DND-41 (cell line): ENCODE data around the gene PRCC.

ENCODE experiments used
- ATAC-seq: fragments of 200-7000 bp; cut with Tn5 transposase; 3 replicates; pipeline ENCODE4 v1.9.1; 2021; ENCODE audit warnings: low read depth; ENCODE audit not compliant: insufficient read depth
- DNase-seq: peaks from one replicate; pipeline ENCODE4 v3.0.0-alpha.2; 2020
- H2AFZ ChIP-seq: 2 replicates; pipeline ENCODE4 v1.6.0; 2012; ENCODE audit warnings: low read depth, low read length
- H3K27ac ChIP-seq: 2 replicates; pipeline ENCODE4 v1.5.1; 2012; ENCODE audit warnings: low read length, inconsistent platforms
- H3K27me3 ChIP-seq: fragments of 200-600 bp; sonication (generic); 2 replicates; pipeline ENCODE4 v1.6.0; 2012; ENCODE audit warnings: low read length, mild to moderate bottlenecking, inconsistent platforms; ENCODE audit not compliant: insufficient read depth, poor library complexity
- H3K36me3 ChIP-seq: 2 replicates; pipeline ENCODE4 v1.5.1; 2012; ENCODE audit warnings: low read length, inconsistent platforms; ENCODE audit not compliant: insufficient read depth
- H3K4me1 ChIP-seq: 2 replicates; pipeline ENCODE4 v1.5.1; 2012; ENCODE audit warnings: mild to moderate bottlenecking, low read length; ENCODE audit not compliant: insufficient read depth
- H3K4me2 ChIP-seq: 2 replicates; pipeline ENCODE4 v1.6.0; 2012; ENCODE audit warnings: mild to moderate bottlenecking, moderate library complexity, low read length, inconsistent platforms; ENCODE audit not compliant: insufficient read depth
- H3K4me3 ChIP-seq, 2 experiments: fragments of 200-600 bp in 1 of 2; shearing (Covaris generic) in 1 of 2; 2 replicates each; pipeline ENCODE4 v1.5.1; 2012 to 2016; ENCODE audit warnings: inconsistent platforms in 2 of 2, low read length in 2 of 2, mild to moderate bottlenecking in 2 of 2, low read depth in 1 of 2, moderate library complexity in 1 of 2
- H3K79me2 ChIP-seq: 2 replicates; pipeline ENCODE4 v1.6.0; 2012; ENCODE audit warnings: low read length, inconsistent platforms; ENCODE audit not compliant: insufficient read depth
- H3K9ac ChIP-seq: 2 replicates; pipeline ENCODE4 v1.6.0; 2012; ENCODE audit warnings: low read depth, mild to moderate bottlenecking, inconsistent platforms, low read length, moderate library complexity
- H3K9me3 ChIP-seq: 2 replicates; pipeline ENCODE4 v1.5.1; 2012; ENCODE audit warnings: low read length, moderate library complexity, mild to moderate bottlenecking, inconsistent platforms; ENCODE audit not compliant: insufficient read depth, severe bottlenecking
- H4K20me1 ChIP-seq: 2 replicates; pipeline ENCODE4 v1.6.0; 2012; ENCODE audit warnings: low read length; ENCODE audit not compliant: insufficient read depth
- CTCF ChIP-seq: IDR thresholded peaks from 2 replicates; pipeline ENCODE4 v1.5.1; 2012; ENCODE audit warnings: borderline replicate concordance, low read length, moderate library complexity, mild to moderate bottlenecking; ENCODE audit not compliant: poor library complexity, severe bottlenecking; ENCODE audit errors: extremely low read depth
- EZH2 ChIP-seq: IDR thresholded peaks from 3 replicates; pipeline ENCODE4 v1.6.1; 2012; ENCODE audit warnings: borderline replicate concordance, low read depth, mild to moderate bottlenecking, moderate library complexity, low read length, inconsistent platforms; ENCODE audit not compliant: severe bottlenecking

Gene PRCC

DNA sequence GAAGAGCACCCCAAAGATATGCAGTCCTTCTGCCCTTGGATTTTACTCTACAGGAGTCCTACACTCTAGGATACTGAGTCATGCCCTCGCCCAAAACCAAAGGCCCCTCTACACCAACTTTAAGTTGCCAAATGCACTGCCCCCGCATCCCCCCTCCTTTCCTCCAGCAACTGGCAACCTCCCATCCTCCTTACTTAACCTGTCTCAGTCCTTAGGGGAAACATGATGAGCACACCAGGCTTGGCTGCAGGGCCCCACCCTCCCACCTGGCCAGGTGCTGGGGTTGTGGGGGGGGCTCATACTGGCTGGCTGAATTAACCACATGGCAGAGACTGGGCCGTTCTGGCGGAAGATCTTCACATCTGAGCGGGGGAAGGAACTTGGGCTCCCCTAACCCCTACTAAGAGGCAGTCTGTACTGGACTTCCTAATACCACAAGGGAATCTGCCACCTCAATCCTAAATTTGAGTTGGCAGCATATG is 17.1 kb upstream of the PRCC start:
- peaks cover 49% of the 10 kb centered on the region for H4K20me1 ChIP-seq
- H2AFZ ChIP-seq = 0 out of 2 replicates have a peak overlapping the region, but pooled peaks have one; percentile 22
- H3K36me3 ChIP-seq = peaks cover 41% of the 10 kb centered on the region
- H3K4me3 ChIP-seq = peak overlapping the region; percentile 89 to 90
- H3K9me3 ChIP-seq = no peaks in the 10 kb centered on the region
- TF ChIP-seq EZH2 = no peak
- TF ChIP-seq CTCF = no peak
- H3K27ac ChIP-seq = peak overlapping the region; percentile 93
- peaks cover 63% of the 10 kb centered on the region for H3K4me1 ChIP-seq
- H3K9ac ChIP-seq = peak overlapping the region; percentile 97
- peak; percentile 50 for DNase-seq
- no peaks in the 10 kb centered on the region for H3K27me3 ChIP-seq
- H3K79me2 ChIP-seq = peaks cover 88% of the 10 kb centered on the region
- ATAC-seq = 0 out of 3 replicates have a peak, but pooled peaks have one; percentile 4
- H3K4me2 ChIP-seq = peak overlapping the region; percentile 92

DNA sequence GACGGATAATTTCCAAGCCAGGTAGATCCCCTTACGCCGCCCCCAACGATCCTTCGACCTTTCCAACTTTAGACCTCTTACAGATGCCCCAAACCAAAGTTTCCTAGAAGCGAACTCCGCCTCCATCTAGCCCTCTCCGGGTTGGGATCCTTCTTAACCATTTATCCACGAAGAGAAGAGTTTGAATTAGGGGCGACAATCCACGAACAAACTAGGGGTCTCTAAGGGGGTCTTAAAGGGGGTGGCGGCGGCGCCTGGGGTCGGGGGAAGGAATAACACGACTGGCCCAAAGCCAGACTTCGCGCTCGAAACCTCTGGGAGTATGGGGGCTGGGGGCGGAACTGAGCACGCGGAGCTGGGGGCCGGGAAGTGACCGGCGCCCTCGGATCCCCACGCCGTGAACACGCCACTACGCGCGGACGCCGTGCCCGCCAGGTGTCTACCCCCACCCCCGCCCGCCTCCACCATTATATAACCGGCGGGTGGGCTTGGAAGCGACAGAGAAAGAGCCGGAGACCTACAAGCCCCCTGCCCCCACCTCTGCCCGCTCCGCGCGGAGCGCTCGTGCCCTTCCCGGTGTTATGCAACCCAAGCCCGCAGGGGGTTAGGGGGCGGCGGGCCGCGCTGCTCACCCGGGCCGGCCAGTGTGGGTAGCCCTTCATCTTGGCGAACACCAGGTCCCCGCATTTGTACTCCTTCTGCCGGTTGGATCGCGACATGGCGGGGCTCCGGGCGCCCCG is 16.5 kb upstream of the PRCC start:
- H3K9ac ChIP-seq = peak overlapping the region; percentile 97
- peak overlapping the region; percentile 89 to 90 for H3K4me3 ChIP-seq
- peak overlapping the region; percentile 92 for H3K4me2 ChIP-seq
- peak; percentile 53 for DNase-seq
- H3K4me1 ChIP-seq = peaks cover 58% of the 10 kb centered on the region
- peak overlapping the region; percentile 93 for H3K27ac ChIP-seq
- peak overlapping the region; percentile 65 for H2AFZ ChIP-seq
- peaks cover 34% of the 10 kb centered on the region for H3K36me3 ChIP-seq
- no peak for TF ChIP-seq CTCF
- no peak for TF ChIP-seq EZH2
- H3K79me2 ChIP-seq = peaks cover 87% of the 10 kb centered on the region
- H3K9me3 ChIP-seq = no peaks in the 10 kb centered on the region
- peaks cover 43% of the 10 kb centered on the region for H4K20me1 ChIP-seq
- ATAC-seq = 0 out of 3 replicates have a peak, but pooled peaks have one; percentile 10
- no peaks in the 10 kb centered on the region for H3K27me3 ChIP-seq

DNA sequence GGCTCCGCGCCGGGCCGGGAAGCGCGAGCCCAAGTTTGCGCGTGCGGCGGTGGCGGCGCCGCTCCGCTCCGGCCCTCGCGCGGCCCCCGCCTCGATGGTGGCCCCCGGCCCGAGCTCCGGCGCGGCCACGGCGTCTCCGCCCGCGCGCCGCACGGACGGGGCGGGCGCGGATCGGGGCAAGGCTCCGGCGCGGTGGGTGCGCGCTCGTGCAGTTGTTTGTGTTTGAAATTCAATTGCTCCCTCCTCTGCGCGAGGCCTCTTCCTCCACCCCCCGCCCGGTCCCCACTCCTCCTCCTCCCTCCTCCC is 15.9 kb upstream of the PRCC start, which contains the start of gene HDGF:
Gene HDGF (minus strand): TSS at position 225 of the 306 bp plus-strand sequence. CDS start 246 bp downstream, outside the sequence.
- no peaks in the 10 kb centered on the region for H3K27me3 ChIP-seq
- peak within 1 kb of the TSS; percentile 92 for H3K4me2 ChIP-seq
- peak within 1 kb of the TSS; percentile 93 for H3K27ac ChIP-seq
- peaks cover 84% of the 10 kb centered on the region for H3K79me2 ChIP-seq
- H3K36me3 ChIP-seq = peaks cover 29% of the 10 kb centered on the region
- H2AFZ ChIP-seq = peak within 1 kb of the TSS; percentile 81
- H3K4me1 ChIP-seq = peaks cover 53% of the 10 kb centered on the region
- peaks cover 38% of the 10 kb centered on the region for H4K20me1 ChIP-seq
- no peak for DNase-seq
- TF ChIP-seq EZH2 (no peak), CTCF (no peak)
- H3K4me3 ChIP-seq = peak within 1 kb of the TSS; percentile 89 to 90
- ATAC-seq = no peak
- no peaks in the 10 kb centered on the region for H3K9me3 ChIP-seq
- peak within 1 kb of the TSS; percentile 97 for H3K9ac ChIP-seq
